ENCODE data around the gene ASNSD1.
"Not testable (repeated sequence)": the region's sequence is repeated elsewhere in the genome, so short reads cannot be mapped to it uniquely, and the experiment has no call there.

Gene ASNSD1

GRCh38 chr2:189674374-189675112 is 13.3 kb downstream of the ASNSD1 start, which contains the start of gene ANKAR:
Gene ANKAR (plus strand): TSS chr2:189674670. CDS start chr2:189676491, 1,821 bp downstream.
- Histone ChIP-seq H3K4me1 (peaks cover 20 to 29% (median 22%) of the 10 kb centered on the region in 10 experiments), H3K4me3 (peak within 1 kb of the TSS; percentile 55 to 72 (median 64)), H3K36me3 (peaks cover 25 to 57% (median 39%) of the 10 kb centered on the region in 11 experiments), H3K4me2 (peak within 1 kb of the TSS; percentile 74 to 92 (median 85)), H4K20me1 (peaks cover 0 to 3% (median 0%) of the 10 kb centered on the region in 11 experiments; a peak in 2 of 22 replicates), H3K27ac (peak within 1 kb of the TSS; percentile 79 to 93 (median 87)), H3K9ac (peak within 1 kb of the TSS; percentile 76 to 96 (median 84)), H3K27me3 (no peaks in the 10 kb centered on the region), H3K9me3 (replicated peaks in 1 of 11) (peaks cover 10 to 25% (median 19%) of the 10 kb centered on the region in 11 experiments; a peak in 21 of 22 replicates)
- TF ChIP-seq Cebpa-rat (IDR thresholded peaks at IDR 0.05) = no peak

GRCh38 chr2:189676471-189676870 is 15.2 kb downstream of the ASNSD1 start:
- no peak for TF ChIP-seq Cebpa-rat (IDR thresholded peaks at IDR 0.05)
- H3K4me3 ChIP-seq = no peak overlapping the region
- H3K27ac ChIP-seq = no peak overlapping the region
- H3K27me3 ChIP-seq = no peaks in the 10 kb centered on the region
- peaks cover 0 to 3% (median 0%) of the 10 kb centered on the region in 11 experiments; a peak in 1 of 22 replicates for H4K20me1 ChIP-seq
- H3K9ac ChIP-seq = no peak overlapping the region
- H3K4me2 ChIP-seq = no peak overlapping the region
- peaks cover 20 to 37% (median 22%) of the 10 kb centered on the region in 10 experiments for H3K4me1 ChIP-seq
- H3K9me3 ChIP-seq (replicated peaks in 1 of 11) = peaks cover 10 to 25% (median 19%) of the 10 kb centered on the region in 11 experiments; a peak in 21 of 22 replicates
- peaks cover 7 to 38% (median 19%) of the 10 kb centered on the region in 11 experiments for H3K36me3 ChIP-seq

DNA sequence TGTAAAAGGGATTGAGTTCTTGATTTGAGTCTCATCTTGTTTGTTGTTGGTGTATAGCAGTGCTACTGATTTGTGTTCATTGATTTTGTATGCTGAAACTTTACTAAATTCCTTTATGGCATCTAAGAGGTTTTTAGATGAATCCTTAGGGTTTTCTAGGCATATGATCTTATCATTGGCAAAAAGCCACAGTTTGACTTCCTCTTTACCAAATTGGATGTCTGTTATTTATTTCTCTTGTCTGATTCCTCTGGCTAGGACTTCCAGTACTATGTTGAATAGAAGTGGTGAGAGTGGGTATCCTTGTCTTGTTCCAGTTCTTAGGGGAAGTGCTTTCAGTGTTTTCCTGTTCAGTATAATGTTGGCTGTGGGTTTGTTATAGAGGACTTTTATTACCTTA is 18.0 kb downstream of the ASNSD1 start:
- Histone ChIP-seq H3K9me3 (replicated peaks in 1 of 11) (peaks cover 10 to 25% (median 19%) of the 10 kb centered on the region in 11 experiments; a peak in 21 of 22 replicates), H3K36me3 (peaks cover 0 to 23% (median 7%) of the 10 kb centered on the region in 11 experiments; a peak in 12 of 22 replicates), H4K20me1 (no peaks in the 10 kb centered on the region; a peak in 1 of 22 replicates), H3K4me1 (peaks cover 8 to 28% (median 11%) of the 10 kb centered on the region in 10 experiments; a peak in 19 of 20 replicates), H3K27ac (no peak overlapping the region), H3K27me3 (no peaks in the 10 kb centered on the region), H3K4me2 (peak overlapping the region in 2 of 11 experiments; percentile 22 to 28; a peak in 1 of 22 replicates), H3K9ac (no peak overlapping the region), H3K4me3 (no peak overlapping the region)
- TF ChIP-seq Cebpa-rat (IDR thresholded peaks at IDR 0.05) = no peak

DNA sequence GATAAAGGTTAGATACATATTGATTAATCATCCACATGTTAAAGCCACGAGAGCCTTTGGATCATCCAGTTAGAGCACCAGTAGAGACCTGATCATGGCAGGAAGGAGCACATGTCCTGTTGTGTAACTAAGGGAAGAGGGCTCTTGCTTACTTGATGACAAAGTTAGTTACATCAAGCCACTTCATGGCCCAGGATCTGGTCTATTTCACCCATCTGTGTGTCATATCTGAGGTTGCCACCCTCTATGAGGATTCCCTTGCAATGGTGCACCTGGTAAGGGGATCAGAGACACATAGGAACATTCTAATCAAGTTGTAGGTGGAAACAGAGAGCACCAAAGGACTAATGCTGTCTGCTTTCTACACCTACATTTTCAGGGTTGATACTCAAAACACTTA is 19.9 kb downstream of the ASNSD1 start:
- Histone ChIP-seq H3K27ac (no peak overlapping the region), H4K20me1 (no peaks in the 10 kb centered on the region; a peak in 2 of 22 replicates), H3K36me3 (peaks cover 0 to 23% (median 7%) of the 10 kb centered on the region in 11 experiments; a peak in 12 of 22 replicates), H3K9me3 (replicated peaks in 1 of 11) (peaks cover 10 to 25% (median 19%) of the 10 kb centered on the region in 11 experiments; a peak in 21 of 22 replicates), H3K9ac (no peak overlapping the region), H3K4me3 (no peak overlapping the region), H3K27me3 (no peaks in the 10 kb centered on the region), H3K4me2 (no peak overlapping the region), H3K4me1 (peaks cover 6 to 28% (median 8%) of the 10 kb centered on the region in 10 experiments; a peak in 19 of 20 replicates)
- no peak for TF ChIP-seq Cebpa-rat (IDR thresholded peaks at IDR 0.05)

GRCh38 chr2:189681903-189682302 is 20.6 kb downstream of the ASNSD1 start:
- Histone ChIP-seq H3K27ac (no peak overlapping the region), H3K9me3 (replicated peaks in 1 of 11) (peaks cover 10 to 25% (median 18%) of the 10 kb centered on the region in 11 experiments; a peak in 21 of 22 replicates), H3K4me3 (no peak overlapping the region), H3K27me3 (no peaks in the 10 kb centered on the region), H3K4me1 (peaks cover 6 to 31% (median 8%) of the 10 kb centered on the region in 10 experiments; a peak in 19 of 20 replicates), H3K4me2 (no peak overlapping the region), H4K20me1 (no peaks in the 10 kb centered on the region; a peak in 2 of 22 replicates), H3K9ac (no peak overlapping the region), H3K36me3 (peaks cover 0 to 17% (median 4%) of the 10 kb centered on the region in 11 experiments; a peak in 11 of 22 replicates)
- TF ChIP-seq Cebpa-rat (IDR thresholded peaks at IDR 0.05) = no peak

- Histone ChIP-seq H3K36me3 (peaks cover 0 to 4% (median 0%) of the 10 kb centered on the region in 11 experiments; a peak in 5 of 22 replicates), H4K20me1 (no peaks in the 10 kb centered on the region; a peak in 2 of 22 replicates), H3K9me3 (replicated peaks in 1 of 11) (peaks cover 4 to 11% (median 6%) of the 10 kb centered on the region in 11 experiments; a peak in 21 of 22 replicates), H3K9ac (no peak overlapping the region), H3K4me1 (peaks cover 6 to 31% (median 8%) of the 10 kb centered on the region in 10 experiments; a peak in 19 of 20 replicates), H3K4me3 (no peak overlapping the region), H3K4me2 (no peak overlapping the region), H3K27ac (no peak overlapping the region), H3K27me3 (no peaks in the 10 kb centered on the region)
- TF ChIP-seq Cebpa-rat (IDR thresholded peaks at IDR 0.05) = no peak
These were observed 22.1 kb downstream of the ASNSD1 start for GRCh38 chr2:189683348-189683747.

GRCh38 chr2:189684811-189685210 is 23.6 kb downstream of the ASNSD1 start:
- Histone ChIP-seq H3K9me3 (replicated peaks in 1 of 11) (no peaks in the 10 kb centered on the region), H3K9ac (no peak overlapping the region), H3K4me2 (no peak overlapping the region), H4K20me1 (no peaks in the 10 kb centered on the region; a peak in 2 of 22 replicates), H3K4me1 (peaks cover 6 to 22% (median 8%) of the 10 kb centered on the region in 10 experiments; a peak in 19 of 20 replicates), H3K27me3 (no peaks in the 10 kb centered on the region), H3K4me3 (no peak overlapping the region), H3K27ac (no peak overlapping the region), H3K36me3 (no peaks in the 10 kb centered on the region; a peak in 1 of 22 replicates)
- TF ChIP-seq Cebpa-rat (IDR thresholded peaks at IDR 0.05) = no peak

DNA sequence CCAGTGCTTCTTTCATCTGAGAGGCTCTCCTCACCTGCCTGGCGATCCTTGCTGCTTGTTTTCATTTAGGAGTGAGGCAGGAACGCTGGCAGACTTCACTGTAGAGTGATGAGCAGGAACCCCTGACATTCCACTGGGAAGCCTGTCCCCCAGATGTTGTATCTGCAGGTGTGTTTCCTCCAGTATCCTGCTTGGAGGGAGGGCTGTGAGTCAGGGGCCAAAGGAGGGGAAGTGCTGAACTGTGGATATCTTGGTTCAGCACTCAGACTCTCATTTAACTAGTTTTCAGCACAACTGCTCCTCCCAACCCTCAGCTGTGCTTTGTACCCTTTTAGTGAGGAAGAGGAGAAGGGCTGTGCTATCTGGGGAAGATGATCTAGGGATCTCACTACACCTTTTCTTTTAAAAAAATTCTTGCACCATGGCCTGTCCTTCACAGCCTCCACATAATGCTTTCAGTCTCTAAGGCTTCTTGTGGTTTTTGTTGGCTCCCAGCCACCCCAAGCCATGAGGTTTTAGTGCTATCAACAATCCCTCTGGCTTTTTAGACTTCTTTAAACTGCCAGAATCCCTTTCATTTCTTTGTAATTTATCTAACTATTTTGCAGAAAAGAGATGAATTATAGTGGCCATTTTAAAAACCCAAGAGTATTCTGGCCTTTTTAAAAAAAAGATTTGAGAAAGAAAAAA is 24.4 kb downstream of the ASNSD1 start:
- peaks cover 6 to 13% (median 8%) of the 10 kb centered on the region in 10 experiments; a peak in 19 of 20 replicates for H3K4me1 ChIP-seq
- no peaks in the 10 kb centered on the region for H3K9me3 ChIP-seq (replicated peaks in 1 of 11)
- peak overlapping the region in 1 of 11 experiments; percentile 31; a peak in 4 of 22 replicates for H3K9ac ChIP-seq
- peak overlapping the region in 9 of 11 experiments; percentile 6 to 38 (median 18); a peak in 12 of 22 replicates for H3K4me2 ChIP-seq
- H4K20me1 ChIP-seq = no peaks in the 10 kb centered on the region; a peak in 2 of 22 replicates
- no peaks in the 10 kb centered on the region for H3K27me3 ChIP-seq
- H3K27ac ChIP-seq = no peak overlapping the region
- no peak for TF ChIP-seq Cebpa-rat (IDR thresholded peaks at IDR 0.05)
- no peaks in the 10 kb centered on the region; a peak in 1 of 22 replicates for H3K36me3 ChIP-seq
- H3K4me3 ChIP-seq = no peak overlapping the region

GRCh38 chr2:189687796-189688195 is 26.5 kb downstream of the ASNSD1 start:
- H3K4me1 ChIP-seq = peaks cover 6 to 12% (median 8%) of the 10 kb centered on the region in 10 experiments; a peak in 19 of 20 replicates
- H3K4me2 ChIP-seq; H3K4me3 ChIP-seq; H4K20me1 ChIP-seq; H3K9ac ChIP-seq; H3K27me3 ChIP-seq; H3K27ac ChIP-seq; H3K36me3 ChIP-seq; H3K9me3 ChIP-seq (replicated peaks in 1 of 11): not testable (repeated sequence)

Data from BLaER1 treated with 17β-estradiol and CSF1 and Interleukin-3, amounts not matched to agents 10 nM and 100 nM (cell line).